Left ventricle myocardium inferior (tissue), 1 donor: ENCODE results near the gene CTSA. TPM values are rescaled to one million over a fixed set of nuclear protein-coding genes. Genes with fewer than 3 reads are reported as not detected.
A peak's percentile ranks its signal among the peaks of the same experiment; 100 is the strongest.

Experiments used
- DNase-seq: peaks from one replicate; pipeline ENCODE4 v3.0.0-alpha.2; 2020
- H3K27ac ChIP-seq: fragments of 200-600 bp; replicated peaks from 2 replicates; pipeline ENCODE4 v1.8.0; 2021
- H3K27me3 ChIP-seq: fragments of 200-600 bp; 2 replicates; pipeline ENCODE4 v1.8.0; 2021; ENCODE audit warnings: low read depth
- H3K36me3 ChIP-seq: fragments of 200-600 bp; 2 replicates; pipeline ENCODE4 v1.8.0; 2021
- H3K4me1 ChIP-seq: fragments of 200-600 bp; 2 replicates; pipeline ENCODE4 v1.8.0; 2021
- H3K4me3 ChIP-seq: fragments of 200-600 bp; 2 replicates; pipeline ENCODE4 v1.8.0; 2021; ENCODE audit warnings: mild to moderate bottlenecking, moderate library complexity
- H3K9me3 ChIP-seq: fragments of 200-600 bp; replicated peaks from 2 replicates; pipeline ENCODE4 v1.8.0; 2021
- CTCF ChIP-seq: fragments of 200-600 bp; IDR thresholded peaks from 2 replicates; pipeline ENCODE4 v1.8.0; 2021; ENCODE audit warnings: antibody characterized with exemption, mild to moderate bottlenecking, borderline replicate concordance
- intact Hi-C: fragments of 100-400 bp; cut with micrococcal nuclease; formaldehyde crosslinking; loops from one replicate; pipeline ENCODE4 v1.11.0; 2022
- total RNA-seq: library from RNA; stranded (reverse); fragmentation: NEBNext Ultra II Directional; extraction: Animal tissue kit (Norgen Biotek cat#: 25700); gene quantifications from one replicate; pipeline ENCODE4 v1.2.1, GENCODE V29; 2021
- donor health status: DM: no; HTN: yes; CAD: no; lungs with severe emphysema.

The CTSA gene
- total RNA-seq, 1 donor from 2014 or later, result 116 TPM

GRCh38 chr20:45851501-45851900, 39.6 kb upstream of the CTSA start:
- H3K4me1 ChIP-seq, result peaks cover 34% of the 10 kb centered on the region
- DNase-seq, result no peak
- H3K4me3 ChIP-seq, result no peak overlapping the region
- H3K27ac ChIP-seq, result peak overlapping the region; percentile 27
- intact Hi-C loops, result no loop called here
- no peak for TF ChIP-seq CTCF
- H3K36me3 ChIP-seq, result peaks cover 54% of the 10 kb centered on the region
- H3K27me3 ChIP-seq, result no peaks in the 10 kb centered on the region
- no peaks in the 10 kb centered on the region for H3K9me3 ChIP-seq

GRCh38 chr20:45852326-45852725, 38.8 kb upstream of the CTSA start:
- peaks cover 45% of the 10 kb centered on the region for H3K36me3 ChIP-seq

GRCh38 chr20:45853484-45853883, 37.7 kb upstream of the CTSA start:
- Histone ChIP-seq H3K9me3 (no peaks in the 10 kb centered on the region), H3K27me3 (no peaks in the 10 kb centered on the region), H3K4me3 (no peak overlapping the region), H3K36me3 (peaks cover 36% of the 10 kb centered on the region), H3K27ac (no peak overlapping the region), H3K4me1 (peaks cover 51% of the 10 kb centered on the region)
- no peak for DNase-seq
- no peak for TF ChIP-seq CTCF
- intact Hi-C loops, result no loop called here

More at GRCh38 chr20:45852326-45852725, 38.8 kb upstream of the CTSA start:
- Histone ChIP-seq H3K27ac (no peak overlapping the region), H3K27me3 (no peaks in the 10 kb centered on the region), H3K4me3 (no peak overlapping the region), H3K4me1 (peaks cover 40% of the 10 kb centered on the region), H3K9me3 (no peaks in the 10 kb centered on the region)
- no peak for TF ChIP-seq CTCF
- no peak for DNase-seq
- intact Hi-C loops, result no loop called here

- peaks cover 20% of the 10 kb centered on the region for H3K36me3 ChIP-seq
- H3K9me3 ChIP-seq, result no peaks in the 10 kb centered on the region
- H3K4me1 ChIP-seq, result peaks cover 44% of the 10 kb centered on the region
- H3K27ac ChIP-seq, result peak within 1 kb of the TSS; percentile 92
- DNase-seq, result peak; percentile 90
- H3K4me3 ChIP-seq, result peak within 1 kb of the TSS; percentile 98
- no peak for TF ChIP-seq CTCF
- intact Hi-C loops, result no loop called here
- no peaks in the 10 kb centered on the region for H3K27me3 ChIP-seq
Observed at GRCh38 chr20:45857114-45857881, 33.8 kb upstream of the CTSA start, which contains the start of the genes ACOT8 and ZSWIM3. ACOT8 (minus strand) TSS chr20:45857392; CDS start chr20:45857315, 77 bp downstream. ZSWIM3 (plus strand) TSS chr20:45857614; CDS start chr20:45857826, 212 bp downstream.

GRCh38 chr20:45857882-45858216, 33.3 kb upstream of the CTSA start:
- H3K9me3 ChIP-seq, result no peaks in the 10 kb centered on the region
- intact Hi-C loops, result no loop called here
- no peak for TF ChIP-seq CTCF

More at GRCh38 chr20:45857882-45858216, 33.3 kb upstream of the CTSA start:
- Histone ChIP-seq H3K36me3 (peaks cover 19% of the 10 kb centered on the region), H3K27ac (peak overlapping the region; percentile 92), H3K27me3 (no peaks in the 10 kb centered on the region), H3K4me1 (peaks cover 44% of the 10 kb centered on the region), H3K4me3 (peak overlapping the region; percentile 98)
- DNase-seq, result no peak
